Testis (tissue), 2 donors: ENCODE data around the gene SPECC1L.

Experiments
- CTCF ChIP-seq, 3 experiments: fragments of 450-650 bp in 2 of 3; fragments of 200-600 bp in 1 of 3; sonication (generic) in 1 of 3; IDR thresholded peaks; one replicate each; pipeline ENCODE4 v1.5.1; 2016 to 2019; ENCODE audit warnings: antibody characterized with exemption in 3 of 3, mild to moderate bottlenecking in 2 of 3, moderate library complexity in 1 of 3
- POLR2A ChIP-seq: fragments of 450-650 bp; IDR thresholded peaks from one replicate; pipeline ENCODE4 v1.6.1; 2017; ENCODE audit warnings: antibody characterized with exemption, mild to moderate bottlenecking, moderate library complexity

GRCh38 chr22:24443668-24444067 is 173.0 kb downstream of the SPECC1L start:
- TF ChIP-seq CTCF (IDR thresholded peaks at IDR 0.05) (no peak), POLR2A (no peak)
